VCaP (cell line): Measurements from ENCODE around the gene FAM78A.

Experiments
- H3K27ac ChIP-seq: fragments of 450-650 bp; 2 replicates; pipeline ENCODE4 v1.5.1; 2017
- TF ChIP-seq, protein P1 (sequence below): fragments of 450-650 bp; conservative IDR thresholded peaks from 2 replicates; pipeline ENCODE4 v1.5.1; 2017; ENCODE audit warnings: mild to moderate bottlenecking, moderate library complexity

Gene FAM78A

GRCh38 chr9:131259432-131259898, 16.8 kb downstream of the FAM78A start:
- H3K27ac ChIP-seq: no peak overlapping the region

GRCh38 chr9:131258698-131259431, 17.4 kb downstream of the FAM78A start:
- H3K27ac ChIP-seq: no peak overlapping the region
- TF ChIP-seq, protein P1, sequence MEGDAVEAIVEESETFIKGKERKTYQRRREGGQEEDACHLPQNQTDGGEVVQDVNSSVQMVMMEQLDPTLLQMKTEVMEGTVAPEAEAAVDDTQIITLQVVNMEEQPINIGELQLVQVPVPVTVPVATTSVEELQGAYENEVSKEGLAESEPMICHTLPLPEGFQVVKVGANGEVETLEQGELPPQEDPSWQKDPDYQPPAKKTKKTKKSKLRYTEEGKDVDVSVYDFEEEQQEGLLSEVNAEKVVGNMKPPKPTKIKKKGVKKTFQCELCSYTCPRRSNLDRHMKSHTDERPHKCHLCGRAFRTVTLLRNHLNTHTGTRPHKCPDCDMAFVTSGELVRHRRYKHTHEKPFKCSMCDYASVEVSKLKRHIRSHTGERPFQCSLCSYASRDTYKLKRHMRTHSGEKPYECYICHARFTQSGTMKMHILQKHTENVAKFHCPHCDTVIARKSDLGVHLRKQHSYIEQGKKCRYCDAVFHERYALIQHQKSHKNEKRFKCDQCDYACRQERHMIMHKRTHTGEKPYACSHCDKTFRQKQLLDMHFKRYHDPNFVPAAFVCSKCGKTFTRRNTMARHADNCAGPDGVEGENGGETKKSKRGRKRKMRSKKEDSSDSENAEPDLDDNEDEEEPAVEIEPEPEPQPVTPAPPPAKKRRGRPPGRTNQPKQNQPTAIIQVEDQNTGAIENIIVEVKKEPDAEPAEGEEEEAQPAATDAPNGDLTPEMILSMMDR: no peak

More at GRCh38 chr9:131259432-131259898, 16.8 kb downstream of the FAM78A start:
- TF ChIP-seq, protein P1: no peak

- H3K27ac ChIP-seq: no peak overlapping the region
- TF ChIP-seq, protein P1: no peak
Measured at GRCh38 chr9:131258186-131258585, 18.1 kb downstream of the FAM78A start.

- TF ChIP-seq, protein P1: no peak
- H3K27ac ChIP-seq: no peak overlapping the region
Measured at GRCh38 chr9:131257266-131258025, 18.9 kb downstream of the FAM78A start.

DNA sequence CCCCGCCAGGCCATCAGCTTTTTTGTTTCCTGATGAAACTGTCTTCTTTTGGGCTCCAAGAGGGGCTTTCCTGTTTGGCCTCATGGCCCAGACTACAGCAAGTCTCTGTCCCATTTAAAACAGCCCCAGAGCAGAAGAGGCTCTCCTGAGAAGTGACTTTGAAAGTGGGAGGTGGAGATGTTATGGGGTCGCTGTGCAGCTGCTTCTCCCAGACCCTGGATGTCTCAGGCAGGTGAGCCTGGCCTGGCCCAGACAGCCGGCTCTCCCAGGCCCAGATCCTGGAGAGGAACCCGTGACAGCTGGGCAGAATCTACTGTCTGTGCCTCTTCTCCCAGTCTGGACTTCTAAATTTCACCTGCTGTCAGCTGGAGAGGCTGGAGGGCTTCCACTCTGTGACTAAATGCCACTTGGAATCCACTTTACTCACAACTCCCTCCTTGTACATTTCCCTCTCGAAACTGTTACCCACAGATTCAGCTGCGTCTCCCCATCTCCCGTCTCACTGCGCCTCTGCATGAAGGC, 20.6 kb downstream of the FAM78A start:
- TF ChIP-seq, protein P1: no peak

GRCh38 chr9:131254626-131255025, 21.7 kb downstream of the FAM78A start:
- no peak overlapping the region for H3K27ac ChIP-seq
- TF ChIP-seq, protein P1: no peak

More for the DNA sequence above, 20.6 kb downstream of the FAM78A start:
- peak overlapping the region; percentile 20; the same call in 1 of the 2 replicates for H3K27ac ChIP-seq

DNA sequence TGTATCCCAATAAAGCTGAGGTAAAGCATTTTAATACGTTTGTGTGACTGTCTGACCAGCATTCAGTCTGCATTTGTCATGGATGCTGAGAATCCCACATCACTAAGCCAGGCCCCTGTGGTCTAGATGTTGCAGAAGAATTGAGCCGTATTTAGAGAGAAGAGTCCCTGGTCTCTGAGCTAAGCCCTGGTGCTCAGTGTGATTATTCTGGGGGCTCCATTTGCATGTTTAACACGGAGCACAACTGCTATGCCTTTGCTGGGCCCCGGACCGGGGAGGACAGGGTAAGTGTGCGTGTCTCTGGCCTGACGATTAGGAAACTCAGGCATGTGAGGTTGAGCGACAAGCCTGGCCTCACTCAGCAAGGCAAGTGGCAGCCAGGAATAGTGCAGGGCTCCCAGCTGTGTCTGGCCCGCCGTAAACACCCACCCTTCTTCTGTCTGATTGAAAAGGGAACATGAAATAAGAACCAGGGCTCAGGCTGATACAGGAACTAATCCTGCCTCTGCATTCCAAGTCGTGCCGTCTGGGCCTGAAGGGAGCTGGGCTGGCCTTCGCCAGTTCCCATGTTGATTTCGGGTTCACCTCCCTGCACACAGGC, 22.3 kb downstream of the FAM78A start:
- TF ChIP-seq, protein P1: no peak
- no peak overlapping the region for H3K27ac ChIP-seq
